HG03469 (cell line): ENCODE data around the gene EXOG.

Source experiments
- ATAC-seq: cut with Tn5 transposase; IDR thresholded peaks from one replicate; pipeline ENCODE4 v1.9.1; 2021; ENCODE audit warnings: mild to moderate bottlenecking, moderate library complexity, moderate number of reproducible peaks; ENCODE audit not compliant: unreplicated experiment

Gene EXOG

GRCh38 chr3:38496131-38496910 lies at the start of gene EXOG:
TSS of gene EXOG (plus strand) at chr3:38496340. CDS start at chr3:38496368, 28 bp downstream.
- ATAC-seq, result peak; percentile 72

GRCh38 chr3:38446812-38447211 lies 49.3 kb upstream of the EXOG start:
- no peak for ATAC-seq

- ATAC-seq, result no peak
Measured at GRCh38 chr3:38450853-38451252, 45.3 kb upstream of the EXOG start.

GRCh38 chr3:38453075-38453912 lies 42.8 kb upstream of the EXOG start, which contains the start of gene ACVR2B:
TSS of gene ACVR2B (plus strand) at chr3:38453890. CDS start at chr3:38454323, 433 bp downstream.
- ATAC-seq, result no peak

GRCh38 chr3:38453913-38454177 lies 42.3 kb upstream of the EXOG start:
- no peak for ATAC-seq

- ATAC-seq, result no peak
Measured at GRCh38 chr3:38454178-38454883, 41.8 kb upstream of the EXOG start.

- ATAC-seq, result no peak
Measured at GRCh38 chr3:38454884-38455638, 41.1 kb upstream of the EXOG start.

GRCh38 chr3:38455639-38456430 lies 40.3 kb upstream of the EXOG start:
- no peak for ATAC-seq

GRCh38 chr3:38457111-38458003 lies 38.8 kb upstream of the EXOG start:
- ATAC-seq, result no peak

GRCh38 chr3:38458796-38459498 lies 37.2 kb upstream of the EXOG start:
- ATAC-seq, result no peak

GRCh38 chr3:38459499-38460048 lies 36.6 kb upstream of the EXOG start:
- no peak for ATAC-seq

- ATAC-seq, result no peak
Measured at GRCh38 chr3:38460377-38461270, 35.5 kb upstream of the EXOG start.

- ATAC-seq, result no peak
Measured at GRCh38 chr3:38465588-38466154, 30.5 kb upstream of the EXOG start.

- no peak for ATAC-seq
Measured at GRCh38 chr3:38468765-38469164, 27.4 kb upstream of the EXOG start.

GRCh38 chr3:38469852-38470251 lies 26.3 kb upstream of the EXOG start:
- ATAC-seq, result no peak

- no peak for ATAC-seq
Measured at GRCh38 chr3:38471260-38471857, 24.8 kb upstream of the EXOG start.
